Measurements from ENCODE around the gene HELLS. TPM values are rescaled to one million over a fixed set of nuclear protein-coding genes. Genes with fewer than 3 reads are reported as not detected.
A peak's percentile ranks its signal among the peaks of the same experiment; 100 is the strongest.
"Not testable (repeated sequence)": the region's sequence is repeated elsewhere in the genome, so short reads cannot be mapped to it uniquely, and the experiment has no call there.

HELLS gene
- total RNA-seq, 1 donor from 2014 or later = 11.7 TPM

GRCh38 chr10:94546901-94547185, 1.3 kb downstream of the HELLS start:
- Mint-ChIP-seq H3K27ac (ENCODE audit: unreplicated experiment) (no peak overlapping the region), H3K36me3 (ENCODE audit: low read depth) (no peaks in the 10 kb centered on the region), H3K27me3 (ENCODE audit: low read depth) (no peaks in the 10 kb centered on the region), H3K4me1 (ENCODE audit: low read depth) (peaks cover 24% of the 10 kb centered on the region), H3K4me3 (ENCODE audit: unreplicated experiment) (peak overlapping the region; percentile 100), H3K9me3 (ENCODE audit: low read depth) (no peaks in the 10 kb centered on the region)
- DNase-seq (ENCODE audit: low spot score) = no peak
- no peak for TF ChIP-seq CTCF (IDR thresholded peaks at IDR 0.05)

GRCh38 chr10:94549221-94549620, 3.6 kb downstream of the HELLS start:
- H3K4me3 Mint-ChIP-seq (ENCODE audit: unreplicated experiment) = no peak overlapping the region
- no peaks in the 10 kb centered on the region for H3K9me3 Mint-ChIP-seq (ENCODE audit: low read depth)
- TF ChIP-seq CTCF (IDR thresholded peaks at IDR 0.05) = no peak
- no peaks in the 10 kb centered on the region for H3K36me3 Mint-ChIP-seq (ENCODE audit: low read depth)
- H3K27me3 Mint-ChIP-seq (ENCODE audit: low read depth) = no peaks in the 10 kb centered on the region
- no peak for DNase-seq (ENCODE audit: low spot score)
- H3K4me1 Mint-ChIP-seq (ENCODE audit: low read depth) = peaks cover 22% of the 10 kb centered on the region
- H3K27ac Mint-ChIP-seq (ENCODE audit: unreplicated experiment) = no peak overlapping the region

GRCh38 chr10:94567714-94568307, 22.2 kb downstream of the HELLS start:
- H3K4me1 Mint-ChIP-seq (ENCODE audit: low read depth); DNase-seq (ENCODE audit: low spot score); H3K9me3 Mint-ChIP-seq (ENCODE audit: low read depth); H3K4me3 Mint-ChIP-seq (ENCODE audit: unreplicated experiment); H3K27me3 Mint-ChIP-seq (ENCODE audit: low read depth); H3K27ac Mint-ChIP-seq (ENCODE audit: unreplicated experiment): not testable (repeated sequence)
- peaks cover 12% of the 10 kb centered on the region for H3K36me3 Mint-ChIP-seq (ENCODE audit: low read depth)

- DNase-seq (ENCODE audit: low spot score) = no peak
- H3K9me3 Mint-ChIP-seq (ENCODE audit: low read depth) = no peaks in the 10 kb centered on the region
- peaks cover 9% of the 10 kb centered on the region for H3K36me3 Mint-ChIP-seq (ENCODE audit: low read depth)
- peaks cover 4% of the 10 kb centered on the region for H3K4me1 Mint-ChIP-seq (ENCODE audit: low read depth)
- H3K4me3 Mint-ChIP-seq (ENCODE audit: unreplicated experiment) = no peak overlapping the region
- no peak overlapping the region for H3K27ac Mint-ChIP-seq (ENCODE audit: unreplicated experiment)
- H3K27me3 Mint-ChIP-seq (ENCODE audit: low read depth) = no peaks in the 10 kb centered on the region
- TF ChIP-seq CTCF (IDR thresholded peaks at IDR 0.05) = no peak
These were observed 25.5 kb downstream of the HELLS start for GRCh38 chr10:94571081-94571480.

GRCh38 chr10:94571528-94571927, 25.9 kb downstream of the HELLS start:
- TF ChIP-seq CTCF (IDR thresholded peaks at IDR 0.05) = no peak
- Mint-ChIP-seq H3K27me3 (ENCODE audit: low read depth) (no peaks in the 10 kb centered on the region), H3K4me1 (ENCODE audit: low read depth) (peaks cover 4% of the 10 kb centered on the region), H3K27ac (ENCODE audit: unreplicated experiment) (peak overlapping the region; percentile 38), H3K4me3 (ENCODE audit: unreplicated experiment) (no peak overlapping the region), H3K9me3 (ENCODE audit: low read depth) (no peaks in the 10 kb centered on the region), H3K36me3 (ENCODE audit: low read depth) (peaks cover 10% of the 10 kb centered on the region)
- no peak for DNase-seq (ENCODE audit: low spot score)

GRCh38 chr10:94578790-94579189, 33.2 kb downstream of the HELLS start:
- Mint-ChIP-seq H3K4me1 (ENCODE audit: low read depth) (no peaks in the 10 kb centered on the region), H3K36me3 (ENCODE audit: low read depth) (peaks cover 2% of the 10 kb centered on the region), H3K27me3 (ENCODE audit: low read depth) (no peaks in the 10 kb centered on the region), H3K27ac (ENCODE audit: unreplicated experiment) (no peak overlapping the region), H3K9me3 (ENCODE audit: low read depth) (no peaks in the 10 kb centered on the region), H3K4me3 (ENCODE audit: unreplicated experiment) (no peak overlapping the region)
- TF ChIP-seq CTCF (IDR thresholded peaks at IDR 0.05) = no peak
- DNase-seq (ENCODE audit: low spot score) = no peak

Data from chondrocyte (in vitro differentiated cells).